ENCODE measurements around the gene AQP7.

The AQP7 gene

GRCh38 chr9:33446240-33446945, 44.0 kb upstream of the AQP7 start:
- H3K4me3 ChIP-seq (ENCODE audit: low read depth in 1 of 2, low read length in 1 of 2) = no peak overlapping the region
- H3K4me1 ChIP-seq (ENCODE audit: control insufficient read depth in 1 of 2, insufficient read depth in 1 of 2, low read depth in 1 of 2, low read length in 1 of 2) = peaks cover 7 to 10% of the 10 kb centered on the region in 2 experiments
- peaks cover 44% of the 10 kb centered on the region for H3K27me3 ChIP-seq
- TF ChIP-seq CTCF (IDR thresholded peaks at IDR 0.05) = no peak
- H3K36me3 ChIP-seq = no peaks in the 10 kb centered on the region
- no peak overlapping the region for H3K27ac ChIP-seq
- no peaks in the 10 kb centered on the region for H3K9me3 ChIP-seq

GRCh38 chr9:33445389-33446239, 43.2 kb upstream of the AQP7 start:
- Histone ChIP-seq H3K4me1 (ENCODE audit: control insufficient read depth in 1 of 2, insufficient read depth in 1 of 2, low read depth in 1 of 2, low read length in 1 of 2) (peaks cover 7 to 10% of the 10 kb centered on the region in 2 experiments), H3K27ac (no peak overlapping the region), H3K36me3 (no peaks in the 10 kb centered on the region), H3K27me3 (peaks cover 44% of the 10 kb centered on the region), H3K9me3 (no peaks in the 10 kb centered on the region), H3K4me3 (ENCODE audit: low read depth in 1 of 2, low read length in 1 of 2) (no peak overlapping the region)
- TF ChIP-seq CTCF (IDR thresholded peaks at IDR 0.05) = no peak

GRCh38 chr9:33443464-33444154, 41.2 kb upstream of the AQP7 start:
- peaks cover 47% of the 10 kb centered on the region for H3K27me3 ChIP-seq
- TF ChIP-seq CTCF (IDR thresholded peaks at IDR 0.05) = no peak
- peaks cover 7 to 10% of the 10 kb centered on the region in 2 experiments for H3K4me1 ChIP-seq (ENCODE audit: control insufficient read depth in 1 of 2, insufficient read depth in 1 of 2, low read depth in 1 of 2, low read length in 1 of 2)
- no peak overlapping the region for H3K27ac ChIP-seq
- no peak overlapping the region for H3K4me3 ChIP-seq (ENCODE audit: low read depth in 1 of 2, low read length in 1 of 2)
- H3K36me3 ChIP-seq = no peaks in the 10 kb centered on the region
- H3K9me3 ChIP-seq = no peaks in the 10 kb centered on the region

GRCh38 chr9:33443047-33443446, 40.7 kb upstream of the AQP7 start:
- no peak overlapping the region for H3K27ac ChIP-seq
- H3K4me1 ChIP-seq (ENCODE audit: control insufficient read depth in 1 of 2, insufficient read depth in 1 of 2, low read depth in 1 of 2, low read length in 1 of 2) = peaks cover 7 to 10% of the 10 kb centered on the region in 2 experiments
- no peaks in the 10 kb centered on the region for H3K9me3 ChIP-seq
- H3K36me3 ChIP-seq = no peaks in the 10 kb centered on the region
- TF ChIP-seq CTCF (IDR thresholded peaks at IDR 0.05) = no peak
- no peak overlapping the region for H3K4me3 ChIP-seq (ENCODE audit: low read depth in 1 of 2, low read length in 1 of 2)
- peaks cover 41% of the 10 kb centered on the region for H3K27me3 ChIP-seq

DNA sequence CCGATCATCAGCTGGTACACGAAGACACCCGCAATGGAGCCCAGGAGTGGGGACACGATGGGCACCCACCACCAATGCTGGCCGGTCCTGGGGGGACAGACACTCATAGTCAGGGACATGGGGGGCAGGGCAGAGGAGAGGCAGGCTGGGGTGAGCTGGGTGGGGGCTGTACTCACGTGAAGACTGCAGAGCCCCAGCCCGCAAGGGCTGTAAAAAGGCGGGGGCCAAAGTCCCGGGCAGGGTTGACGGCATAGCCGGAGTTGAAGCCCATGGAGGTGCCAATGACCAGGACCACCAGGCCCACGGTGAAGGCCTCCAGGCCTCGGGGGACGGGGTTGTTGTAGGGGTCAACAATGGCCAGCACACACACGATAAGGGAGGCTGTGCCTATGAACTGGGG, 39.8 kb upstream of the AQP7 start:
- Histone ChIP-seq H3K9me3 (no peaks in the 10 kb centered on the region), H3K36me3 (no peaks in the 10 kb centered on the region), H3K27me3 (peaks cover 32% of the 10 kb centered on the region), H3K4me1 (ENCODE audit: control insufficient read depth in 1 of 2, insufficient read depth in 1 of 2, low read depth in 1 of 2, low read length in 1 of 2) (peaks cover 2% of the 10 kb centered on the region in 2 experiments), H3K4me3 (ENCODE audit: low read depth in 1 of 2, low read length in 1 of 2) (no peak overlapping the region), H3K27ac (no peak overlapping the region)
- TF ChIP-seq CTCF (IDR thresholded peaks at IDR 0.05) = no peak
